CD14-positive monocyte (primary cell): ENCODE measurements around the gene SLC1A2. TPM values are rescaled to one million over a fixed set of nuclear protein-coding genes. Genes with fewer than 3 reads are reported as not detected.
A peak's percentile ranks its signal among the peaks of the same experiment; 100 is the strongest.

ENCODE experiments used
- DNase-seq, 3 donors: peaks; one replicate each; pipeline ENCODE4 v3.0.0-alpha.2; 2011 to 2022
- H2AFZ ChIP-seq: 2 replicates; pipeline ENCODE4 v1.6.0; 2012; ENCODE audit warnings: mild to moderate bottlenecking, low read depth, low read length, inconsistent platforms; ENCODE audit not compliant: insufficient read depth, poor library complexity, severe bottlenecking
- H3K27ac ChIP-seq, 2 donors: 1 replicate in 1 of 2; 2 replicates in 1 of 2; pipeline ENCODE4 v1.5.1; 2012 to 2013; ENCODE audit warnings: low read length in 2 of 2, control low read depth in 1 of 2, inconsistent platforms in 1 of 2, low read depth in 1 of 2, mild to moderate bottlenecking in 1 of 2
- H3K27me3 ChIP-seq, 2 donors: one replicate each; pipeline versions ENCODE4 v1.6.0 to v1.6.1; 2011 to 2013; ENCODE audit warnings: low read length in 2 of 2; ENCODE audit not compliant: control insufficient read depth in 2 of 2, insufficient read depth in 2 of 2
- H3K36me3 ChIP-seq, 2 donors: replicated peaks in 1 of 2; 1 replicate in 1 of 2; 2 replicates in 1 of 2; pipeline versions ENCODE4 v1.5.1 to v1.6.1; 2012 to 2013; ENCODE audit warnings: low read length in 2 of 2, control low read depth in 1 of 2, inconsistent platforms in 1 of 2, mild to moderate bottlenecking in 1 of 2; ENCODE audit not compliant: insufficient read depth in 2 of 2, control insufficient read depth in 1 of 2
- H3K4me1 ChIP-seq, 2 donors: 1 replicate in 1 of 2; 2 replicates in 1 of 2; pipeline versions ENCODE4 v1.5.1 to v1.6.1; 2012 to 2013; ENCODE audit warnings: low read length in 2 of 2, control low read depth in 1 of 2, inconsistent platforms in 1 of 2, mild to moderate bottlenecking in 1 of 2, moderate library complexity in 1 of 2; ENCODE audit not compliant: insufficient read depth in 2 of 2, control insufficient read depth in 1 of 2
- H3K4me2 ChIP-seq: replicated peaks from 2 replicates; pipeline ENCODE3; 2012; ENCODE audit warnings: low read length, moderate library complexity, mild to moderate bottlenecking; ENCODE audit not compliant: poor library complexity, severe bottlenecking; ENCODE audit errors: extremely low read depth
- H3K4me3 ChIP-seq, 3 experiments: fragments of 200-600 bp in 1 of 3; sonication (generic) in 1 of 3; replicated peaks in 1 of 3; 1 replicate in 2 of 3; 2 replicates in 1 of 3; pipeline ENCODE4 v1.5.1; 2011 to 2013; ENCODE audit warnings: low read length in 3 of 3, mild to moderate bottlenecking in 3 of 3, control low read depth in 2 of 3, low read depth in 2 of 3, inconsistent platforms in 1 of 3, moderate library complexity in 1 of 3
- H3K79me2 ChIP-seq: 2 replicates; pipeline ENCODE4 v1.6.0; 2012; ENCODE audit warnings: mild to moderate bottlenecking, control low read depth, inconsistent platforms, low read length, moderate library complexity; ENCODE audit not compliant: insufficient read depth
- H3K9ac ChIP-seq: 2 replicates; pipeline ENCODE4 v1.6.0; 2017; ENCODE audit warnings: low read length, mild to moderate bottlenecking; ENCODE audit not compliant: insufficient read depth, poor library complexity, severe bottlenecking
- H3K9me3 ChIP-seq, 2 donors: replicated peaks in 1 of 2; 1 replicate in 1 of 2; 2 replicates in 1 of 2; pipeline versions ENCODE4 v1.5.1 to v1.6.1; 2012 to 2013; ENCODE audit warnings: low read length in 2 of 2, control low read depth in 1 of 2; ENCODE audit not compliant: control insufficient read depth in 1 of 2, insufficient read depth in 1 of 2
- H4K20me1 ChIP-seq: 2 replicates; pipeline ENCODE4 v1.6.0; 2012; ENCODE audit warnings: mild to moderate bottlenecking, low read length, control low read depth, moderate library complexity; ENCODE audit not compliant: insufficient read depth
- H3K27ac Mint-ChIP-seq, 7 donors: one replicate each; pipeline ENCODE4 v1.8.0; 2020; ENCODE audit warnings: mild to moderate bottlenecking in 7 of 7, mixed read lengths in 7 of 7, moderate library complexity in 6 of 7, inconsistent platforms in 2 of 7
- H3K27me3 Mint-ChIP-seq, 3 donors: one replicate each; pipeline ENCODE4 v1.8.0; 2021 to 2022; ENCODE audit warnings: low read depth in 3 of 3, mild to moderate bottlenecking in 3 of 3, mixed read lengths in 3 of 3, moderate library complexity in 3 of 3, inconsistent platforms in 1 of 3
- H3K36me3 Mint-ChIP-seq, 2 donors: one replicate each; pipeline ENCODE4 v1.8.0; 2020; ENCODE audit warnings: mixed read lengths in 2 of 2, inconsistent platforms in 1 of 2, mild to moderate bottlenecking in 1 of 2
- H3K4me1 Mint-ChIP-seq: one replicate; pipeline ENCODE4 v1.8.0; 2020; ENCODE audit warnings: mild to moderate bottlenecking, mixed read lengths
- H3K4me3 Mint-ChIP-seq, 2 donors: one replicate each; pipeline ENCODE4 v1.8.0; 2020; ENCODE audit warnings: mild to moderate bottlenecking in 2 of 2, mixed read lengths in 2 of 2, moderate library complexity in 1 of 2
- H3K9me3 Mint-ChIP-seq, 7 donors: one replicate each; pipeline ENCODE4 v1.8.0; 2020 to 2022; ENCODE audit warnings: mixed read lengths in 7 of 7, mild to moderate bottlenecking in 6 of 7, moderate library complexity in 6 of 7, inconsistent platforms in 2 of 7
- WGBS: methylation state at CpG from one replicate; pipeline ENCODE4 v1.1.5; 2013; ENCODE audit warnings: missing lambda C conversion rate; ENCODE audit not compliant: insufficient coverage; 5-methylcytosine and 5-hydroxymethylcytosine counted together
- intact Hi-C, 2 donors: fragments of 100-400 bp; cut with micrococcal nuclease; formaldehyde crosslinking; loops; one replicate each; pipeline versions ENCODE4 v1.15.0 to v1.15.1; 2023
- polyA plus RNA-seq, 3 donors: library from polyadenylated mRNA; depleted of rRNA in 1 of 3; unstranded in 2 of 3; stranded (reverse) in 1 of 3; fragments of 300-500 nt in 2 of 3; fragments of >200 nt in 1 of 3; fragmentation: Illumina TruSeq in 2 of 3; gene quantifications; 1 replicate in 2 of 3; 2 replicates in 1 of 3; pipeline ENCODE4 v1.2.3, GENCODE V29; 2012 to 2021
- TF ChIP-seq, protein P1 (sequence below): fragments of 200-600 bp; IDR thresholded peaks from one replicate; pipeline ENCODE4 v1.8.0; 2022; ENCODE audit warnings: antibody characterized with exemption, mild to moderate bottlenecking

Gene SLC1A2
- polyA plus RNA-seq, 3 donors: 0.07 TPM; not detected in 2

DNA sequence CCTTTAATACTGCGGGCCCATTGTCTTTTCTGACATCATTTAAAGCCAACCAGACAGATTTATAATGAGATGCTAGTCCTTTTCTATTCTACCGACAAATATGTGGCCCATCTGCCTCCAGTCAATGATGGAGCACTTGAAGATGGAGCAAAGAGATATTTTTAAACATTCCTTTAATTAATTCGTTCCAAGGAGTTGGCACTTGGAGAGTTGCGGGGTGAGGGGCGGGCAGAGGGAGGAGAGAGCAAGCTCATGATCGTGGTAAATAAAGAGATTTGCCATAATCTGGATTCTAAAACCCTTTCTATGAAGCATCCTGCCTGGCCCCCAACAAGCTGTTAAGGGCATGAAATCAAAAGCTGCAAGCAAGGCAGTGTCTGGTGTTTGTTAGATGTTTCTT is 5.0 kb downstream of the SLC1A2 start:
- H3K36me3 ChIP-seq: no peaks in the 10 kb centered on the region
- no peak overlapping the region for H3K4me2 ChIP-seq
- peaks cover 3% of the 10 kb centered on the region in 2 donors for H3K9me3 ChIP-seq
- no CpG with 5 or more reads among the region's 6 CpGs for WGBS
- peaks cover 0 to 3% (median 0%) of the 10 kb centered on the region in 7 donors for H3K9me3 Mint-ChIP-seq
- TF ChIP-seq, protein P1, sequence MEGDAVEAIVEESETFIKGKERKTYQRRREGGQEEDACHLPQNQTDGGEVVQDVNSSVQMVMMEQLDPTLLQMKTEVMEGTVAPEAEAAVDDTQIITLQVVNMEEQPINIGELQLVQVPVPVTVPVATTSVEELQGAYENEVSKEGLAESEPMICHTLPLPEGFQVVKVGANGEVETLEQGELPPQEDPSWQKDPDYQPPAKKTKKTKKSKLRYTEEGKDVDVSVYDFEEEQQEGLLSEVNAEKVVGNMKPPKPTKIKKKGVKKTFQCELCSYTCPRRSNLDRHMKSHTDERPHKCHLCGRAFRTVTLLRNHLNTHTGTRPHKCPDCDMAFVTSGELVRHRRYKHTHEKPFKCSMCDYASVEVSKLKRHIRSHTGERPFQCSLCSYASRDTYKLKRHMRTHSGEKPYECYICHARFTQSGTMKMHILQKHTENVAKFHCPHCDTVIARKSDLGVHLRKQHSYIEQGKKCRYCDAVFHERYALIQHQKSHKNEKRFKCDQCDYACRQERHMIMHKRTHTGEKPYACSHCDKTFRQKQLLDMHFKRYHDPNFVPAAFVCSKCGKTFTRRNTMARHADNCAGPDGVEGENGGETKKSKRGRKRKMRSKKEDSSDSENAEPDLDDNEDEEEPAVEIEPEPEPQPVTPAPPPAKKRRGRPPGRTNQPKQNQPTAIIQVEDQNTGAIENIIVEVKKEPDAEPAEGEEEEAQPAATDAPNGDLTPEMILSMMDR: no peak
- H3K4me3 ChIP-seq: no peak overlapping the region
- peaks cover 50 to 81% (median 62%) of the 10 kb centered on the region in 3 donors for H3K27me3 Mint-ChIP-seq
- H4K20me1 ChIP-seq: no peaks in the 10 kb centered on the region
- H3K4me3 Mint-ChIP-seq: peak overlapping the region in 1 of 2 donors; percentile 39
- peaks cover 54 to 68% of the 10 kb centered on the region in 2 donors for H3K27me3 ChIP-seq
- DNase-seq: no peak
- H3K4me1 ChIP-seq: peaks cover 2 to 9% of the 10 kb centered on the region in 2 donors
- no peak overlapping the region for H3K27ac ChIP-seq
- peaks cover 9% of the 10 kb centered on the region for H3K4me1 Mint-ChIP-seq
- intact Hi-C loops: no loop called here
- no peak overlapping the region for H2AFZ ChIP-seq
- peaks cover 0 to 3% of the 10 kb centered on the region in 2 donors for H3K36me3 Mint-ChIP-seq
- no peaks in the 10 kb centered on the region for H3K79me2 ChIP-seq
- H3K27ac Mint-ChIP-seq: no peak overlapping the region
- H3K9ac ChIP-seq: no peak overlapping the region

DNA sequence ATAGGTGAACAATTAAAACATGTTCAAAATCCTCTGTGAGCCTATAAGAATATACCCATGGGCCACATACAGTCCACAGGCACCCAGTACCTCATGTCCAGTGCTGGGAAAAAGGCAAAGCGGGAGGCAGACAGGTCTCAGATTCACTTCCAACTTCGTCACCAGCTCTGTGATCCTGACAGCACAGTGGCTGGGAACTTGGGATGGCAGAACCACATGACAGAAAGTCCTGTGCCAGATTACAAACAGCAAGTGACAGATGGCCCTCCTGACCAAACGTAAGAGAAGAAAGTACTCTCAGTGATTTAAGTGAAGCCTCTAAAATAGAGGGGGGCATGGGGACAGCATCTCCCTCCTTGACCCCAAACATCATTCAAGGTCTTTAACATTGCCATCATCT is 5.8 kb downstream of the SLC1A2 start:
- Histone ChIP-seq H3K79me2 (no peaks in the 10 kb centered on the region), H3K27me3 (peaks cover 54 to 64% of the 10 kb centered on the region in 2 donors), H3K4me2 (no peak overlapping the region), H3K4me1 (peaks cover 1 to 2% of the 10 kb centered on the region in 2 donors), H3K36me3 (no peaks in the 10 kb centered on the region), H4K20me1 (no peaks in the 10 kb centered on the region), H3K9ac (no peak overlapping the region), H3K27ac (no peak overlapping the region), H2AFZ (no peak overlapping the region), H3K9me3 (peaks cover 3% of the 10 kb centered on the region in 2 donors), H3K4me3 (no peak overlapping the region)
- no peak overlapping the region for H3K27ac Mint-ChIP-seq
- H3K4me3 Mint-ChIP-seq: no peak overlapping the region
- H3K27me3 Mint-ChIP-seq: peaks cover 47 to 74% (median 56%) of the 10 kb centered on the region in 3 donors
- intact Hi-C loops: no loop called here
- TF ChIP-seq, protein P1: no peak
- H3K9me3 Mint-ChIP-seq: peaks cover 0 to 3% (median 0%) of the 10 kb centered on the region in 7 donors
- peaks cover 0 to 3% of the 10 kb centered on the region in 2 donors for H3K36me3 Mint-ChIP-seq
- no peak for DNase-seq
- H3K4me1 Mint-ChIP-seq: peaks cover 7% of the 10 kb centered on the region
- WGBS: 100% methylated on average over 2 of the region's 3 CpGs
